Breast epithelium (tissue), 4 donors: ENCODE data around the gene PRKAR1B. TPM values are rescaled to one million over a fixed set of nuclear protein-coding genes. Genes with fewer than 3 reads are reported as not detected.

Experiments used
- DNase-seq, 2 donors: peaks; one replicate each; pipeline ENCODE4 v3.0.0-alpha.2; 2019; ENCODE audit warnings: low spot score in 2 of 2
- H3K27ac ChIP-seq, 2 donors: fragments of 200-600 bp; sonication (generic) in 1 of 2; one replicate each; pipeline ENCODE4 v1.5.1; 2016 to 2019; ENCODE audit warnings: mild to moderate bottlenecking in 1 of 2
- H3K27me3 ChIP-seq, 2 donors: fragments of 200-600 bp; sonication (generic) in 1 of 2; one replicate each; pipeline versions ENCODE4 v1.5.1 to v1.6.0; 2017 to 2019; ENCODE audit warnings: control low read depth in 1 of 2, mild to moderate bottlenecking in 1 of 2
- H3K36me3 ChIP-seq: fragments of 200-600 bp; one replicate; pipeline ENCODE4 v1.5.1; 2019
- H3K4me1 ChIP-seq, 2 donors: fragments of 200-600 bp; sonication (generic); one replicate each; pipeline ENCODE4 v1.5.1; 2016 to 2019; ENCODE audit warnings: control low read depth in 1 of 2
- H3K4me3 ChIP-seq, 3 donors: fragments of 200-600 bp; sonication (generic); 1 replicate in 2 of 3; 2 replicates in 1 of 3; pipeline ENCODE4 v1.5.1; 2016 to 2019; ENCODE audit warnings: mild to moderate bottlenecking in 3 of 3, moderate library complexity in 2 of 3
- H3K9me3 ChIP-seq, 2 donors: fragments of 200-600 bp; sonication (generic) in 1 of 2; one replicate each; pipeline ENCODE4 v1.5.1; 2016 to 2019; ENCODE audit warnings: control low read depth in 1 of 2
- CTCF ChIP-seq, 3 donors: fragments of 450-650 bp; IDR thresholded peaks; one replicate each; pipeline ENCODE4 v1.5.1; 2016 to 2017; ENCODE audit warnings: antibody characterized with exemption in 3 of 3, mild to moderate bottlenecking in 3 of 3, moderate library complexity in 3 of 3
- POLR2A ChIP-seq: fragments of 450-650 bp; IDR thresholded peaks from one replicate; pipeline ENCODE4 v1.6.1; 2016; ENCODE audit warnings: antibody characterized with exemption, mild to moderate bottlenecking, moderate library complexity
- POLR2AphosphoS5 ChIP-seq, 3 donors: sonication (generic); formaldehyde crosslinking; IDR thresholded peaks; one replicate each; pipeline ENCODE4 v1.6.1; 2017; ENCODE audit warnings: antibody characterized with exemption in 3 of 3
- intact Hi-C: fragments of 100-400 bp; cut with DNase I; formaldehyde crosslinking; loops from one replicate; pipeline ENCODE4 v1.15.1; 2023; ENCODE audit warnings: low total_unique reads
- total RNA-seq, 3 donors: library from RNA; depleted of rRNA; stranded (reverse); fragments of >200 nt; gene quantifications; one replicate each; pipeline ENCODE4 v1.1.0, GENCODE V29; 2016

Gene PRKAR1B
- total RNA-seq, 3 donors from 2014 or later: 3.7 to 10.5 (median 7.9) TPM

- Histone ChIP-seq H3K9me3 (no peaks in the 10 kb centered on the region), H3K36me3 (no peaks in the 10 kb centered on the region), H3K27me3 (peaks cover 0 to 15% of the 10 kb centered on the region in 2 donors), H3K4me1 (no peaks in the 10 kb centered on the region), H3K4me3 (no peak overlapping the region), H3K27ac (no peak overlapping the region)
- no peak for TF ChIP-seq POLR2A
- no peak for TF ChIP-seq CTCF (IDR thresholded peaks at IDR 0.05)
- no peak for TF ChIP-seq POLR2AphosphoS5 (IDR thresholded peaks at IDR 0.05)
- intact Hi-C loops: no loop called here
- no peak for DNase-seq
Observed at GRCh38 chr7:527723-528122, 199.4 kb downstream of the PRKAR1B start.

DNA sequence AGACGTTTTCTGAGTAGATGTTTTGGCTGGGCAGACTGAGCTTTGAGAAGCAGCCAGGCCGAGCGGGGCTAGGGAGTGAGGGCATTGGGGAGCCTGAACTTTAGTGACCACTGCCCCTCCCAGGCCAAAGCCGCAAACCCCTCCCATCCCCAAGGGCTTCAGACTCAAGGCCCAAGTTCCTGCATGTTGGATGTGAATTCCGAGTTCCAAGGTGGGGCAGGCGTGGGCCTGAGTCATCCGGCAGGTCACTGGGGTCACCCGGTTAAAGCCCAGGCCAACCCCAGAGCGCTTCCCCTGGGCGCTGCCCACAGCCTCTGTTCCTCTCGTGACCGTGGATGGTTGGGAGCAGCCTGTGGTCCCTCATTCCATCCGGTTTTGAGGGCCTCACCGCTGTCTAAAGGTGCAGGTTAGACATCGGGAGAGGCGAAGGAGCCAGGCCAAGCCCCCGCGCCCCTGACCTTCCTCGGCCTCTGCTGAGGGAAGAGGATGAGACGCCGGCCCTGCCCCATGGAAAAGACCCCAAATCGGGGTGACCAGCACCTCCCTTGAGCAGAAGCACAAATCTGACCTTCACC, 200.5 kb downstream of the PRKAR1B start:
- Histone ChIP-seq H3K27me3 (peaks cover 0 to 23% of the 10 kb centered on the region in 2 donors), H3K27ac (no peak overlapping the region), H3K9me3 (no peaks in the 10 kb centered on the region), H3K4me3 (no peak overlapping the region), H3K36me3 (no peaks in the 10 kb centered on the region), H3K4me1 (peaks cover 2 to 6% of the 10 kb centered on the region in 2 donors)
- no peak for DNase-seq
- no peak for TF ChIP-seq CTCF (IDR thresholded peaks at IDR 0.05)
- no peak for TF ChIP-seq POLR2A
- no peak for TF ChIP-seq POLR2AphosphoS5 (IDR thresholded peaks at IDR 0.05)
- intact Hi-C loops: no loop called here

DNA sequence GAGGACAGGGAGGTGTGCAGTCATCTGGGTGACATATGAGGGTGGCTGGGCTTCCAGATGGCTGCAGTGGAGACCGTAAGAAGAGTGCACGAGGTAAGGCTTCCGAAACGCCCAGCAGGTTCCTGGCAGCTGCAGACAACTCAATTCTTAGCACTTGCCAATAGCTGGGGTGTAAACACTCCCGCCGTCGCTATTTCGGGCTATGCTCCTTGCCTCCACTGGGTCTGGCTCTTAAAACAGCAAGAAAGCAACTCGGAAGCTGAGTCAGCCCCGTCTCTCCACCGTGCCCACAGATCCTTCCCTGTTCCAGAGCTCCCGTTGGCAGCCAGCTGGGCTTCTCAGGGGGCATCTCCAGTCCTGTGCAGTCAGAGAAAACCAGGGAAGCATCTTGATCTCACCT, 201.3 kb downstream of the PRKAR1B start:
- Histone ChIP-seq H3K27ac (no peak overlapping the region), H3K4me1 (peaks cover 4 to 9% of the 10 kb centered on the region in 2 donors), H3K27me3 (peaks cover 0 to 29% of the 10 kb centered on the region in 2 donors), H3K4me3 (no peak overlapping the region), H3K9me3 (no peaks in the 10 kb centered on the region), H3K36me3 (no peaks in the 10 kb centered on the region)
- DNase-seq: no peak
- intact Hi-C loops: no loop called here
- TF ChIP-seq CTCF (IDR thresholded peaks at IDR 0.05) (no peak), POLR2A (no peak), POLR2AphosphoS5 (IDR thresholded peaks at IDR 0.05) (no peak)

- no peaks in the 10 kb centered on the region for H3K36me3 ChIP-seq
- no peak for DNase-seq
- no peak overlapping the region for H3K27ac ChIP-seq
- no peak overlapping the region for H3K4me3 ChIP-seq
- H3K4me1 ChIP-seq: peaks cover 4 to 9% of the 10 kb centered on the region in 2 donors
- H3K27me3 ChIP-seq: peaks cover 0 to 32% of the 10 kb centered on the region in 2 donors
- TF ChIP-seq CTCF (IDR thresholded peaks at IDR 0.05): no peak
- no peak for TF ChIP-seq POLR2A
- no peak for TF ChIP-seq POLR2AphosphoS5 (IDR thresholded peaks at IDR 0.05)
- H3K9me3 ChIP-seq: no peaks in the 10 kb centered on the region
- intact Hi-C loops: loop anchor here (5.0 kb wide), 1 partner anchor 192 kb away; no protein-coding TSS in a partner anchor
Observed at GRCh38 chr7:524800-525199, 202.3 kb downstream of the PRKAR1B start.

- Histone ChIP-seq H3K4me1 (peaks cover 4 to 9% of the 10 kb centered on the region in 2 donors), H3K36me3 (no peaks in the 10 kb centered on the region), H3K27ac (no peak overlapping the region), H3K4me3 (no peak overlapping the region), H3K9me3 (no peaks in the 10 kb centered on the region), H3K27me3 (peaks cover 0 to 32% of the 10 kb centered on the region in 2 donors)
- intact Hi-C loops: loop anchor here (5.0 kb wide), 1 partner anchor 191 kb away; no protein-coding TSS in a partner anchor
- DNase-seq: no peak
- no peak for TF ChIP-seq CTCF (IDR thresholded peaks at IDR 0.05)
- TF ChIP-seq POLR2AphosphoS5 (IDR thresholded peaks at IDR 0.05): no peak
- no peak for TF ChIP-seq POLR2A
Observed at GRCh38 chr7:523347-524336, 203.4 kb downstream of the PRKAR1B start.
